Spleen (tissue), 11 donors: ENCODE measurements around the gene TNFRSF14. TPM values are rescaled to one million over a fixed set of nuclear protein-coding genes. Genes with fewer than 3 reads are reported as not detected.

Experiments used
- DNase-seq: peaks from one replicate; pipeline ENCODE4 v3.0.0-alpha.2; 2020
- H3K27ac ChIP-seq, 8 donors: fragments of 200-600 bp; sonication (generic) in 7 of 8; 1 replicate in 4 of 8; 2 replicates in 4 of 8; pipeline versions ENCODE4 v1.5.0 to v1.8.0; 2016 to 2021; ENCODE audit warnings: inconsistent platforms in 4 of 8, mild to moderate bottlenecking in 4 of 8, moderate library complexity in 1 of 8
- H3K27me3 ChIP-seq, 7 donors: fragments of 200-600 bp; sonication (generic) in 6 of 7; replicated peaks in 1 of 7; 1 replicate in 4 of 7; 2 replicates in 3 of 7; pipeline versions ENCODE4 v1.5.0 to v1.8.0; 2016 to 2021; ENCODE audit warnings: inconsistent platforms in 3 of 7, mild to moderate bottlenecking in 1 of 7
- H3K36me3 ChIP-seq, 6 donors: fragments of 200-600 bp; sonication (generic) in 5 of 6; 1 replicate in 4 of 6; 2 replicates in 2 of 6; pipeline versions ENCODE4 v1.5.0 to v1.8.0; 2016 to 2021; ENCODE audit warnings: inconsistent platforms in 2 of 6
- H3K4me1 ChIP-seq, 6 donors: fragments of 200-600 bp; sonication (generic) in 5 of 6; 1 replicate in 3 of 6; 2 replicates in 3 of 6; pipeline versions ENCODE4 v1.5.0 to v1.8.0; 2016 to 2021; ENCODE audit warnings: inconsistent platforms in 3 of 6
- H3K4me3 ChIP-seq, 8 donors: fragments of 200-600 bp; sonication (generic) in 7 of 8; 1 replicate in 4 of 8; 2 replicates in 4 of 8; pipeline versions ENCODE4 v1.5.0 to v1.8.0; 2016 to 2021; ENCODE audit warnings: inconsistent platforms in 4 of 8, mild to moderate bottlenecking in 4 of 8, moderate library complexity in 2 of 8
- H3K9me3 ChIP-seq, 8 donors: fragments of 200-600 bp; sonication (generic) in 7 of 8; 1 replicate in 4 of 8; 2 replicates in 4 of 8; pipeline versions ENCODE4 v1.5.0 to v1.8.0; 2016 to 2021; ENCODE audit warnings: inconsistent platforms in 4 of 8
- POLR2A ChIP-seq, 3 donors: fragments of 450-650 bp; IDR thresholded peaks; one replicate each; pipeline ENCODE4 v1.5.1; 2017; ENCODE audit warnings: antibody characterized with exemption in 3 of 3, mild to moderate bottlenecking in 1 of 3
- POLR2AphosphoS5 ChIP-seq, 3 donors: sonication (generic); formaldehyde crosslinking; IDR thresholded peaks; one replicate each; pipeline ENCODE4 v1.5.1; 2017; ENCODE audit warnings: antibody characterized with exemption in 3 of 3
- WGBS, 5 donors: extraction: QIAGEN DNeasy Blood & Tissue Kit in 3 of 5; methylation state at CpG; one replicate each; pipeline versions ENCODE4 v1.1.5 to v1.1.7; 2013 to 2018; 5-methylcytosine and 5-hydroxymethylcytosine counted together
- intact Hi-C: fragments of 100-400 bp; cut with DNase I; formaldehyde crosslinking; loops from one replicate; pipeline ENCODE4 v1.15.0; 2023; ENCODE audit warnings: low total_unique reads
- polyA plus RNA-seq, 3 donors: library from polyadenylated mRNA; stranded (reverse); fragments of 200-250 nt; gene quantifications; one replicate each; pipeline ENCODE4 v1.2.1, GENCODE V29; 2013
- total RNA-seq, 7 donors: library from RNA; depleted of rRNA in 3 of 7; stranded (reverse); fragments of >200 nt in 3 of 7; fragmentation: NEBNext Ultra II Directional in 4 of 7; extraction: Animal tissue kit (Norgen Biotek cat#: 25700) in 4 of 7; gene quantifications; one replicate each; pipeline versions ENCODE4 v1.1.0 to v1.2.1, GENCODE V29; 2016 to 2021
- TF ChIP-seq, protein P1 (sequence below), 11 experiments: fragments of 200-600 bp in 7 of 11; fragments of 450-650 bp in 4 of 11; sonication (generic) in 4 of 11; IDR thresholded peaks in 8 of 11; conservative IDR thresholded peaks in 3 of 11; 1 replicate in 7 of 11; 2 replicates in 4 of 11; pipeline versions ENCODE4 v1.4.0 to v1.8.0; 2016 to 2021; ENCODE audit warnings: antibody characterized with exemption in 11 of 11, inconsistent platforms in 4 of 11, mild to moderate bottlenecking in 1 of 11
- donor health status: healthy with polysubstance abuse.
- donor health status: DM: no; HTN: no; CAD: no; lungs with moderate emphysema.
- donor health status: DM: no; HTN: no; CAD: no.
- donor health status: Bipolar disorder and iron deficiency.
- donor health status: healthy.
- donor health status: DM: no; HTN: no; CAD: no.
- donor health status: DM: yes; HTN: yes; CAD: no.

TNFRSF14 gene
- total and polyA plus RNA-seq, 10 donors: 146 to 366 (median 191) TPM

DNA sequence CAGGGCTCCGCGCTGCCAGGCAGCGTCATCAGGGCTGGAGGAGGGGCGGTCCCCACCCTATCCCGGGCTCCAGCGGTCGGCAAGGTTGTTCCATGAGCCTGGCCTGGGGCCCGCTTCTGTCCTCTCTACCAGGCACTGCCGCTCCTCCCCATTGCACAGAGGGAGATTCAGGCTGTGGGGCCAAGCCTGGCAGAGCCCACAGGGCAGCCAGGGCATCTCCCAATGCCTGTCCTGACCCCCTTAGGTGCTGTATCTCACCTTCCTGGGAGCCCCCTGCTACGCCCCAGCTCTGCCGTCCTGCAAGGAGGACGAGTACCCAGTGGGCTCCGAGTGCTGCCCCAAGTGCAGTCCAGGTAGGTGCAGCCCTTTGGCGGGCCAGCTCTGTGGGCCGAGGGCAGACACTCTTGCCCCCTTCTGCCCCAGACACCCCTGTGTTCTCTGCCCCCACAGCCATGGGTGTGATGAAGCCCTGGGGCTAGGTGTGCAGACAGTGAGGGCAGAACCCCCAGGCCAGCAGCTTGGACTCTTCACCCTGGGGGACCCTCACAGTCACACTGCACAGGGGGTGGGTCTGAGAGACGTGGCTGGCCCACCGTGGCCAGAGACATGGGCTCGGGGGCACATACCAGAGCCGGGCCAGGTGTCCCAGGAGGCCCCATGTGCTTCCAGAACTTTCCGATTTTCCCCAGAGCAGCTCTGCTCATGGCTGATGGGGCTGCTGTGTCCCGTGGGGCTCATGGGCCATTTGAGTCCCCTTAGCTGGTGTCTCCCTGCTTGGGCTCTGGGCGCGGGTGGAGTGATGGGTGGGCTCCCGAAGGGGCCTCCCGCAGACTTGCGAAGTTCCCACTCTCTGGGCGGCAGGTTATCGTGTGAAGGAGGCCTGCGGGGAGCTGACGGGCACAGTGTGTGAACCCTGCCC lies 1.6 kb downstream of the TNFRSF14 start:
- Histone ChIP-seq H3K4me3 (peak overlapping the region; percentile 60 to 95 (median 74)), H3K36me3 (peaks cover 0 to 53% (median 50%) of the 10 kb centered on the region in 6 donors), H3K4me1 (peaks cover 37 to 79% (median 58%) of the 10 kb centered on the region in 6 donors), H3K9me3 (no peaks in the 10 kb centered on the region), H3K27ac (peak overlapping the region; percentile 96 to 99 (median 98)), H3K27me3 (no peaks in the 10 kb centered on the region)
- DNase-seq: no peak
- 66 to 86% (median 83%) methylated on average over 14 to 30 of the region's 30 CpGs for WGBS, 5 donors
- TF ChIP-seq POLR2A (IDR thresholded peaks at IDR 0.05): no peak
- TF ChIP-seq POLR2AphosphoS5 (IDR thresholded peaks at IDR 0.05): no peak
- TF ChIP-seq, protein P1, sequence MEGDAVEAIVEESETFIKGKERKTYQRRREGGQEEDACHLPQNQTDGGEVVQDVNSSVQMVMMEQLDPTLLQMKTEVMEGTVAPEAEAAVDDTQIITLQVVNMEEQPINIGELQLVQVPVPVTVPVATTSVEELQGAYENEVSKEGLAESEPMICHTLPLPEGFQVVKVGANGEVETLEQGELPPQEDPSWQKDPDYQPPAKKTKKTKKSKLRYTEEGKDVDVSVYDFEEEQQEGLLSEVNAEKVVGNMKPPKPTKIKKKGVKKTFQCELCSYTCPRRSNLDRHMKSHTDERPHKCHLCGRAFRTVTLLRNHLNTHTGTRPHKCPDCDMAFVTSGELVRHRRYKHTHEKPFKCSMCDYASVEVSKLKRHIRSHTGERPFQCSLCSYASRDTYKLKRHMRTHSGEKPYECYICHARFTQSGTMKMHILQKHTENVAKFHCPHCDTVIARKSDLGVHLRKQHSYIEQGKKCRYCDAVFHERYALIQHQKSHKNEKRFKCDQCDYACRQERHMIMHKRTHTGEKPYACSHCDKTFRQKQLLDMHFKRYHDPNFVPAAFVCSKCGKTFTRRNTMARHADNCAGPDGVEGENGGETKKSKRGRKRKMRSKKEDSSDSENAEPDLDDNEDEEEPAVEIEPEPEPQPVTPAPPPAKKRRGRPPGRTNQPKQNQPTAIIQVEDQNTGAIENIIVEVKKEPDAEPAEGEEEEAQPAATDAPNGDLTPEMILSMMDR (IDR thresholded peaks at IDR 0.05 in 8 of 11, conservative IDR thresholded peaks at IDR 0.05 in 3 of 11): no peak
- intact Hi-C loops: no loop called here

GRCh38 chr1:2558420-2558819 lies 2.2 kb downstream of the TNFRSF14 start:
- no peaks in the 10 kb centered on the region for H3K9me3 ChIP-seq
- no peaks in the 10 kb centered on the region for H3K27me3 ChIP-seq
- peaks cover 0 to 60% (median 57%) of the 10 kb centered on the region in 6 donors for H3K36me3 ChIP-seq
- peaks cover 37 to 79% (median 58%) of the 10 kb centered on the region in 6 donors for H3K4me1 ChIP-seq
- H3K4me3 ChIP-seq: peak overlapping the region in 3 of 8 donors; percentile 71 to 95 (median 74)
- peak overlapping the region in 3 of 8 donors; percentile 98 to 99 (median 98) for H3K27ac ChIP-seq
- no peak for TF ChIP-seq POLR2AphosphoS5 (IDR thresholded peaks at IDR 0.05)
- TF ChIP-seq, protein P1 (IDR thresholded peaks at IDR 0.05 in 8 of 11, conservative IDR thresholded peaks at IDR 0.05 in 3 of 11): no peak
- no peak for TF ChIP-seq POLR2A (IDR thresholded peaks at IDR 0.05)
- DNase-seq: no peak
- intact Hi-C loops: no loop called here
- WGBS, 5 donors: 92 to 97% (median 94%) methylated on average over 12 of the region's 12 CpGs

- Histone ChIP-seq H3K4me3 (no peak overlapping the region), H3K36me3 (peaks cover 0 to 64% (median 61%) of the 10 kb centered on the region in 6 donors), H3K27me3 (no peaks in the 10 kb centered on the region), H3K4me1 (peaks cover 37 to 77% (median 56%) of the 10 kb centered on the region in 6 donors), H3K9me3 (no peaks in the 10 kb centered on the region), H3K27ac (peak overlapping the region in 2 of 8 donors; percentile 10 to 98)
- TF ChIP-seq POLR2A (IDR thresholded peaks at IDR 0.05) (no peak), POLR2AphosphoS5 (IDR thresholded peaks at IDR 0.05) (no peak)
- TF ChIP-seq, protein P1 (IDR thresholded peaks at IDR 0.05 in 8 of 11, conservative IDR thresholded peaks at IDR 0.05 in 3 of 11): no peak
- intact Hi-C loops: no loop called here
- WGBS, 5 donors: 92 to 96% (median 95%) methylated on average over 4 to 6 of the region's 6 CpGs; no CpG with 5 or more reads in 1 of the 5 donors
- DNase-seq: no peak
These were observed 2.7 kb downstream of the TNFRSF14 start for GRCh38 chr1:2558861-2559260.
